Right cardiac atrium (tissue), 5 donors: ENCODE data around the gene BHLHE40. TPM values are rescaled to one million over a fixed set of nuclear protein-coding genes. Genes with fewer than 3 reads are reported as not detected.
A peak's percentile ranks its signal among the peaks of the same experiment; 100 is the strongest.

ENCODE experiments used
- ATAC-seq, 2 donors: fragments of 200-7000 bp; cut with Tn5 transposase; one replicate each; pipeline versions ENCODE4 v1.8.0 to v1.9.1; 2020; ENCODE audit warnings: moderate library complexity in 2 of 2, mild to moderate bottlenecking in 1 of 2
- DNase-seq, 3 donors: peaks; one replicate each; pipeline ENCODE4 v3.0.0-alpha.2; 2020
- H3K27ac ChIP-seq: one replicate; pipeline ENCODE4 v1.5.1; 2013; ENCODE audit warnings: mild to moderate bottlenecking, low read length, control low read depth, moderate library complexity
- H3K27me3 ChIP-seq: one replicate; pipeline ENCODE4 v1.6.1; 2013; ENCODE audit not compliant: control insufficient read depth, insufficient read depth
- H3K4me1 ChIP-seq: one replicate; pipeline ENCODE4 v1.6.1; 2013; ENCODE audit warnings: low read length; ENCODE audit not compliant: control insufficient read depth, insufficient read depth
- H3K4me3 ChIP-seq: one replicate; pipeline ENCODE4 v1.5.1; 2013; ENCODE audit warnings: low read length, control low read depth
- H3K9me3 ChIP-seq: one replicate; pipeline ENCODE4 v1.6.1; 2013; ENCODE audit warnings: low read length; ENCODE audit not compliant: control insufficient read depth
- WGBS: extraction: QIAGEN DNeasy Blood & Tissue Kit; methylation state at CpG from one replicate; pipeline ENCODE4 v1.1.7; 2013; 5-methylcytosine and 5-hydroxymethylcytosine counted together
- intact Hi-C, 4 donors: fragments of 100-400 bp; cut with DNase I; formaldehyde crosslinking; loops; one replicate each; pipeline versions ENCODE4 v1.11.0 to v1.14.0; 2022 to 2023
- polyA plus RNA-seq: library from polyadenylated mRNA; stranded (reverse); fragments of 200-250 nt; gene quantifications from one replicate; pipeline ENCODE4 v1.2.3, GENCODE V29; 2013
- total RNA-seq, 4 donors: library from RNA; stranded (reverse); fragmentation: NEBNext Ultra II Directional; extraction: Animal tissue kit (Norgen Biotek cat#: 25700); gene quantifications; one replicate each; pipeline ENCODE4 v1.2.1, GENCODE V29; 2021
- donor health status: healthy with polysubstance abuse.
- donor health status: DM: no; HTN: yes; CAD: no.
- donor health status: DM: no; HTN: no; CAD: no.
- donor health status: DM: no; HTN: yes; CAD: no; lungs with severe emphysema.
- donor health status: DM: yes; HTN: yes; CAD: no.

Gene BHLHE40
- total and polyA plus RNA-seq, 5 donors: 22.9 to 65.9 (median 34.1) TPM

- Histone ChIP-seq H3K27me3 (no peaks in the 10 kb centered on the region), H3K9me3 (no peaks in the 10 kb centered on the region), H3K4me3 (no peak overlapping the region), H3K27ac (no peak overlapping the region), H3K4me1 (peaks cover 12% of the 10 kb centered on the region)
- ATAC-seq: no peak
- intact Hi-C loops: no loop called here
- no peak for DNase-seq
- WGBS: 24% methylated on average over 2 of the region's 2 CpGs
Observed at GRCh38 chr3:5012367-5012766, 33.1 kb downstream of the BHLHE40 start.

- peak in 1 of 2 donors; percentile 32 for ATAC-seq
- Histone ChIP-seq H3K27ac (peak overlapping the region; percentile 10), H3K4me3 (no peak overlapping the region), H3K9me3 (no peaks in the 10 kb centered on the region), H3K4me1 (peaks cover 13% of the 10 kb centered on the region), H3K27me3 (no peaks in the 10 kb centered on the region)
- intact Hi-C loops: no loop called here
- DNase-seq: peak in 2 of 3 donors; percentile 51 to 55
- WGBS: 70% methylated on average over 5 of the region's 5 CpGs
Observed at GRCh38 chr3:5013021-5013906, 34.0 kb downstream of the BHLHE40 start.

GRCh38 chr3:5014391-5014790 lies 35.2 kb downstream of the BHLHE40 start:
- intact Hi-C loops: no loop called here
- WGBS: 79% methylated on average over 7 of the region's 7 CpGs
- no peaks in the 10 kb centered on the region for H3K9me3 ChIP-seq
- DNase-seq (no peak), ATAC-seq (no peak)
- H3K27me3 ChIP-seq: no peaks in the 10 kb centered on the region
- H3K4me1 ChIP-seq: peaks cover 16% of the 10 kb centered on the region
- no peak overlapping the region for H3K4me3 ChIP-seq
- no peak overlapping the region for H3K27ac ChIP-seq

- Histone ChIP-seq H3K4me3 (no peak overlapping the region), H3K9me3 (no peaks in the 10 kb centered on the region), H3K27me3 (no peaks in the 10 kb centered on the region), H3K27ac (no peak overlapping the region), H3K4me1 (peaks cover 16% of the 10 kb centered on the region)
- ATAC-seq (no peak), DNase-seq (no peak)
- WGBS: 89% methylated on average over 5 of the region's 5 CpGs
- intact Hi-C loops: loop anchor here in 1 of 4 donors (5.0 kb wide), 1 partner anchor 33 kb away; no protein-coding TSS in a partner anchor
Observed at GRCh38 chr3:5015056-5015455, 35.8 kb downstream of the BHLHE40 start.

DNA sequence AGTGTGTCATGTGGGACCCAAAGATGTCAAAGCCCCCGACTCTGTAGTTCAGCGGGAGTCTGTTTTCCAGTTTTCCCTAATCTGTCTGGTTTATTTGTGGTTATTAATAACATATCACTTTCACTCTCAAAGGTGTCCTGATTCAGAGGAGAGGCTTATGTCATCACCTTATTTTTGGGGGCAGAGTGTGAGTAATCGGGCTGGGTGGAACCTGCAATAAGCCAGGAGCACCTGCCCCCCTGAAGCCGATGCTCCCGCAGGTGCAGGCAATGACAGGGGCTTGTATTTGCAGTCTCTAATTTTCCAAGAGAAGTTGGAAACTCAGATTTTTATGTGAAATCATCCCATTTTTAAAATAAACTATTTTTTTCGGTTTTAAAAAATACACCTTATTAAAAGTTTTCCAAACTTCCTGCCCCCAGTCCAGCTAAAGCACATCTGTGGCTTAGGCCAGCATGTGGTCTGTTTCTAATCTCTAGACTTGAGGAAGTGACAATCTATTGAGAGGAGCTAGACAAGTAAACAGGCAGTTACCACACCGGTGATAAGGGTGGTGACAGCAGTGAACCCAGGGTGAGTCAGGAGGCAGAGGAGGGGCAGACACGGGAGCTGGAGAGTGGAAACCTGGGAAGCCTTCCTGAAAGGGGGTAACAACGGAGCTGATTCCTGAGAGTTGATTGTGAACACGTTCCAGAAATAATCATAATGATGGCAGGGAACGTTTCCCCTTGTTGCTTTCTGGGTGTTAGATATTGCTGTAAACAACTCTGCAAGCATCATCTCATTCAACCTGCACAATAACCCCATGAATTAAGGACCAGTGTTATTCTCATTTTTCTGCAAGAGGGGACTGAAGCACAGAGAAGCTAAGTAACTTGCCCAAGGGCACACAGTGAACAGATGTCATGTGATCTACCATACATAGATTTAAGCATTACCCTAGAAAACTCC lies 37.2 kb downstream of the BHLHE40 start:
- 46% methylated on average over 11 of the region's 11 CpGs for WGBS
- Histone ChIP-seq H3K4me3 (no peak overlapping the region), H3K27ac (no peak overlapping the region), H3K9me3 (no peaks in the 10 kb centered on the region), H3K27me3 (no peaks in the 10 kb centered on the region), H3K4me1 (peaks cover 16% of the 10 kb centered on the region)
- intact Hi-C loops: loop anchor here in 1 of 4 donors (5.0 kb wide), 1 partner anchor 34 kb away; no protein-coding TSS in a partner anchor
- ATAC-seq: peak; percentile 60 to 81
- DNase-seq: peak; percentile 57 to 63 (median 59)

DNA sequence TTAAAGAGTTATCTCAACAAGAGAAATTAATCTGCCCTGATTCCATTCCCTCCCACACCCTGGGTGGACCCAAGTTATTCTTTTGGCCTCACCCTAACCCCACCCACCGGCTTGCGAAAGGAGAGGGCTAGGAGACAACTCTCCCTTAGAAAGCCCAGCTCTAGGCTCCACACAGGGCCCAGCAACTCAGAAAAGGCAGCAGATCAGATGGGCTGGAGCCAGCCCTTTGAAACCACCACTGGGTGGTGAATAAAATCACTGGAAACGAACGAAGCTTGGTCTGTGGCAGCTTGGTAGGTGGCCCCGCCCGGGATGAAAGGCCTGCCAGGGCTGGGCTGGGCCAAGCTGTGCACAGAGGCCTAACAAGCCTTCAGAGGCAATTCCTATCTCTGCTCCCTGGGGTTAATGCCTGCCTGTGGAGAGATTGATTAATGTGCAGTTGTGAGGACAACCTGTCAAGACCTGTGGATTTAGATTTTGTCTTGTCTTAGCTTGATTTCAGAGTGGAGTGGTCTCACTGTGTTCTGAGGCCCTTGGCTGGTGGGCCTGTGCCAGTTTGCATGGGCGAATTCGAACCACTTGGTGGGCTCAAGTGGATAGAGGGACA lies 38.8 kb downstream of the BHLHE40 start:
- 46% methylated on average over 8 of the region's 8 CpGs for WGBS
- peak; percentile 88 to 94 (median 93) for DNase-seq
- H3K9me3 ChIP-seq: no peaks in the 10 kb centered on the region
- H3K27me3 ChIP-seq: no peaks in the 10 kb centered on the region
- ATAC-seq: peak; percentile 93 to 94
- H3K4me1 ChIP-seq: peaks cover 10% of the 10 kb centered on the region
- H3K4me3 ChIP-seq: no peak overlapping the region
- intact Hi-C loops: loop anchor here in 1 of 4 donors (5.0 kb wide), 1 partner anchor 36 kb away; no protein-coding TSS in a partner anchor
- peak overlapping the region; percentile 40 for H3K27ac ChIP-seq

DNA sequence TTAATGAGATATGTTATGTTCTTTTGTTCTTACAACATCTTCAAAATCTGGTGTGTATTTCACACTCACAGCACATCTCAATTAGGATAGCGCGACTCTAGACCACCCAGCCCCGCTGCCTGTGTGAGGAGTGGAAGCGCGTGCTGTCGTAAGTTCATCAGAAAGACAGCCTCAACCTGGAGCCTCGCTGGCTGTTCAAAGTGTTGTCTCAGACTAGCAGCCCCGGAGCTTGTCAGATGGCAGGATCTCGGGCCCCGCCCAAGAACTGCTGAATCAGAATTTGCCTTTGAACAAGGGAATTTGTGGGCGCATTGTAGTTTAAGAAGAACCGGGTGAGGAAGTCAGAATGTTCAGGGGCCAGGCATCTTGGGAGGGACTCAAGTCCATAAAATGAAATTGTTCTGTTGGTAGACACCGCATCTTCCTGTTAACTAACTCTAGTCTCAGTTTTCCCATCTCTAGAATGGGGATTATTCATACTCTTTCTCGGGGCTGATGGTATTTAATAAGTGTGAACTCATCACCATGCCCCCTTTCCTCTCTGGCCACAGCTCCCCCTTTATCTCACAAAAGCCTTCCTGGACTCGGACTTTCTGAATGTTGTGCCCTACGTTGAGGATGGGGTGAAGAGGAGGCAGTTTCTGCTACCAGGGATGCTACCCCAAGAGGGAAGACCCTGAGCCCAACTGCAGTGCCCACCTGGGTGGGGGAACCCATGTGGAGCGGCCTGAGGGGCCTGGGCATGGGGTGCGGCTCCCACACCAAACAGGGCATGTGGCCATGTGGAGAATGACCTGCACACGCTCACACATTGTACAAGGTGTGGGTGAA lies 40.4 kb downstream of the BHLHE40 start:
- ATAC-seq (no peak), DNase-seq (peak in 2 of 3 donors; percentile 48 to 65)
- intact Hi-C loops: loop anchor here in 3 of 4 donors (5.0 to 10.0 kb wide), 4 partner anchors 32 to 305 kb away; no protein-coding TSS in a partner anchor
- Histone ChIP-seq H3K4me1 (peaks cover 5% of the 10 kb centered on the region), H3K27me3 (no peaks in the 10 kb centered on the region), H3K9me3 (no peaks in the 10 kb centered on the region), H3K4me3 (no peak overlapping the region), H3K27ac (no peak overlapping the region)
- 89% methylated on average over 19 of the region's 19 CpGs for WGBS

DNA sequence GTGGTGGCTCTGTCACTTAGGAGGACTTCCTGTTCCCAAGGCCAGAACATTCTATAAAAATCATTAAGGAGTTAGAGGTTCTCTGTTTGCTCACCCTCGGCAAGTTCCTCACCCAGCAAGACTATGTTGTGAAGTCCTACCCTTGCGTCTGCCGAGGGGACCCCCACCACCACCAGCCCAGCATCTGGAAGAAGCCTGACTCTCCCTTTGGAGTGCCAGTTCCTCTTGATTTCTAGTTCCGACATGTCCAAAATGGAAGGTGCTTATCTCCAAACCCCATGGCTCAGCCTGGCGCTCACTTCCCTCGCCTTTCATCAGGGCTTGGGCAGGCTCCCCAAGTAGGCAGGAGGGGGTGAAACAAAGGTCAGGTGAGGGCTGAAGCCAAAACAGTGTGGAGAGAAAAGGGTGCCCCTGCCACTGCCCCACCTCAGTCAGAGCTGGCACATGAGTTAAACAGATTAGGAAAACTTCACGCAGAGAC lies 41.0 kb downstream of the BHLHE40 start:
- ATAC-seq (no peak), DNase-seq (no peak)
- H3K4me1 ChIP-seq: peaks cover 4% of the 10 kb centered on the region
- no peaks in the 10 kb centered on the region for H3K9me3 ChIP-seq
- WGBS: 71% methylated on average over 7 of the region's 7 CpGs
- H3K27ac ChIP-seq: no peak overlapping the region
- H3K4me3 ChIP-seq: no peak overlapping the region
- H3K27me3 ChIP-seq: no peaks in the 10 kb centered on the region
- intact Hi-C loops: loop anchor here in 3 of 4 donors (5.0 to 10.0 kb wide), 4 partner anchors 33 to 305 kb away; no protein-coding TSS in a partner anchor

GRCh38 chr3:5021116-5022092 lies 42.2 kb downstream of the BHLHE40 start:
- no peaks in the 10 kb centered on the region for H3K9me3 ChIP-seq
- H3K4me1 ChIP-seq: peaks cover 4% of the 10 kb centered on the region
- ATAC-seq (no peak), DNase-seq (no peak)
- WGBS: 95% methylated on average over 17 of the region's 17 CpGs
- H3K27ac ChIP-seq: no peak overlapping the region
- intact Hi-C loops: loop anchor here in 3 of 4 donors (5.0 to 10.0 kb wide), 4 partner anchors 34 to 307 kb away; no protein-coding TSS in a partner anchor
- no peak overlapping the region for H3K4me3 ChIP-seq
- H3K27me3 ChIP-seq: no peaks in the 10 kb centered on the region
